Measurements from ENCODE around the gene UNC79. TPM values are rescaled to one million over a fixed set of nuclear protein-coding genes. Genes with fewer than 3 reads are reported as not detected.
"Not testable (repeated sequence)": the region's sequence is repeated elsewhere in the genome, so short reads cannot be mapped to it uniquely, and the experiment has no call there.

UNC79 gene
- total RNA-seq, 1 donor from 2014 or later = 0.18 TPM

- no peak overlapping the region for H3K4me3 ChIP-seq
- ATAC-seq (no peak), DNase-seq (no peak)
- no peaks in the 10 kb centered on the region for H3K36me3 ChIP-seq
- H3K27me3 ChIP-seq (ENCODE audit: low read depth) = no peaks in the 10 kb centered on the region
- H3K9me3 ChIP-seq = no peaks in the 10 kb centered on the region
- no peaks in the 10 kb centered on the region for H3K4me1 ChIP-seq
- no peak overlapping the region for H3K27ac ChIP-seq
- TF ChIP-seq, protein P1, sequence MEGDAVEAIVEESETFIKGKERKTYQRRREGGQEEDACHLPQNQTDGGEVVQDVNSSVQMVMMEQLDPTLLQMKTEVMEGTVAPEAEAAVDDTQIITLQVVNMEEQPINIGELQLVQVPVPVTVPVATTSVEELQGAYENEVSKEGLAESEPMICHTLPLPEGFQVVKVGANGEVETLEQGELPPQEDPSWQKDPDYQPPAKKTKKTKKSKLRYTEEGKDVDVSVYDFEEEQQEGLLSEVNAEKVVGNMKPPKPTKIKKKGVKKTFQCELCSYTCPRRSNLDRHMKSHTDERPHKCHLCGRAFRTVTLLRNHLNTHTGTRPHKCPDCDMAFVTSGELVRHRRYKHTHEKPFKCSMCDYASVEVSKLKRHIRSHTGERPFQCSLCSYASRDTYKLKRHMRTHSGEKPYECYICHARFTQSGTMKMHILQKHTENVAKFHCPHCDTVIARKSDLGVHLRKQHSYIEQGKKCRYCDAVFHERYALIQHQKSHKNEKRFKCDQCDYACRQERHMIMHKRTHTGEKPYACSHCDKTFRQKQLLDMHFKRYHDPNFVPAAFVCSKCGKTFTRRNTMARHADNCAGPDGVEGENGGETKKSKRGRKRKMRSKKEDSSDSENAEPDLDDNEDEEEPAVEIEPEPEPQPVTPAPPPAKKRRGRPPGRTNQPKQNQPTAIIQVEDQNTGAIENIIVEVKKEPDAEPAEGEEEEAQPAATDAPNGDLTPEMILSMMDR (IDR thresholded peaks at IDR 0.05) = no peak
- intact Hi-C loops (cut with DNase I) = no loop called here
These were observed 27.8 kb upstream of the UNC79 start for GRCh38 chr14:93402951-93403350.

GRCh38 chr14:93410021-93410420, 20.7 kb upstream of the UNC79 start:
- Histone ChIP-seq H3K27ac (no peak overlapping the region), H3K9me3 (no peaks in the 10 kb centered on the region), H3K36me3 (no peaks in the 10 kb centered on the region), H3K27me3 (ENCODE audit: low read depth) (no peaks in the 10 kb centered on the region), H3K4me3 (no peak overlapping the region), H3K4me1 (no peaks in the 10 kb centered on the region)
- DNase-seq (no peak), ATAC-seq (no peak)
- TF ChIP-seq, protein P1 (IDR thresholded peaks at IDR 0.05) = no peak
- intact Hi-C loops (cut with DNase I) = no loop called here

DNA sequence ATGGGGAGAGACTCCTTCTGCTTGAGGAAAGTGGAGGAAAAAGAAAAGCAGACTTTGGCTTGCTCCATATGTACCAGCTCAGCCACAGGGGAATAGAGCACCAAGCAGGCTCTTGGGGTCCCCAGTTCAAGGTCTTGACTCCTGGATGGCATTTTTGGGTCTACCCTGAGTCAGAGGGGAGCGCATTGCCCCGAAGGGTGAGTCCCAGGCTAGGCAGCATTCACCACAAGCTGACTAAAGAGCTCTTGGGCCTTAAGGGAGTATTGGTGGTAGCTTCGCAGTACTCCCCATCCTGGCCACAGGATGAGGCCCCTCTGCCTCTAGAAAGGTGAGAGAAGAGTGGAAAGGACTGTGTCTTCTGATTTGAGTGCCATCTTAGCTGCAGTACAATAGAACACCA, 19.8 kb upstream of the UNC79 start:
- intact Hi-C loops (cut with DNase I) = no loop called here
- no peak overlapping the region for H3K4me3 ChIP-seq
- H3K27ac ChIP-seq = no peak overlapping the region
- DNase-seq (no peak), ATAC-seq (no peak)
- no peaks in the 10 kb centered on the region for H3K9me3 ChIP-seq
- H3K36me3 ChIP-seq = no peaks in the 10 kb centered on the region
- TF ChIP-seq, protein P1 (IDR thresholded peaks at IDR 0.05) = no peak
- H3K4me1 ChIP-seq = no peaks in the 10 kb centered on the region
- H3K27me3 ChIP-seq (ENCODE audit: low read depth) = no peaks in the 10 kb centered on the region

DNA sequence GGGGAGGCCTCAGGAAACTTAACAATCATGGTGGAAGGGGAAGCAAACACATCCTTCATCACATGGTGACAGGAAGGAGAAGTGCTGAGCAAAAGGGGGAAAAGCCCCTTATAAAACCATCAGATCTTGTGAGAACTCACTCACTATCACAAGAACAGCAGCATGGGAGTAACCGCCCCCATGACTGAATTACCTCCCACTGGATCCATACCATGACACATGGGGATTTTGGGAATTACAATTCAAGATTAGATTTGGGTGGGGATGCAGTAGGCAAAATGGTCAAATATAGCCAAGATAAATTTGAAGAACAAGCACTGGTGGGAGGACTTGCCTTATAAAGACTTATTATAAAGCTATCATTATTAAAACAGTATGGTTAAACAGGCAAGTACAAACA, 5.6 kb upstream of the UNC79 start:
- H3K4me1 ChIP-seq; DNase-seq; intact Hi-C loops (cut with DNase I); ATAC-seq; H3K36me3 ChIP-seq; H3K4me3 ChIP-seq; H3K27ac ChIP-seq: not testable (repeated sequence)
- Histone ChIP-seq H3K9me3 (peaks cover 24% of the 10 kb centered on the region), H3K27me3 (ENCODE audit: low read depth) (peaks cover 10% of the 10 kb centered on the region)

GRCh38 chr14:93426750-93427149, 4.0 kb upstream of the UNC79 start:
- no peaks in the 10 kb centered on the region for H3K4me1 ChIP-seq
- DNase-seq (no peak), ATAC-seq (no peak)
- H3K27me3 ChIP-seq (ENCODE audit: low read depth) = peaks cover 23% of the 10 kb centered on the region
- H3K4me3 ChIP-seq = no peak overlapping the region
- TF ChIP-seq, protein P1 (IDR thresholded peaks at IDR 0.05) = no peak
- H3K27ac ChIP-seq = no peak overlapping the region
- H3K9me3 ChIP-seq = peaks cover 24% of the 10 kb centered on the region
- no peaks in the 10 kb centered on the region for H3K36me3 ChIP-seq
- intact Hi-C loops (cut with DNase I) = no loop called here

GRCh38 chr14:93431036-93431670, 414 bp downstream of the UNC79 start:
- Histone ChIP-seq H3K4me1 (no peaks in the 10 kb centered on the region), H3K27ac (no peak overlapping the region), H3K9me3 (peaks cover 9% of the 10 kb centered on the region), H3K36me3 (no peaks in the 10 kb centered on the region), H3K27me3 (ENCODE audit: low read depth) (peaks cover 46% of the 10 kb centered on the region), H3K4me3 (no peak overlapping the region)
- intact Hi-C loops (cut with DNase I) = no loop called here
- DNase-seq = no peak
- TF ChIP-seq, protein P1 (IDR thresholded peaks at IDR 0.05) = no peak
- no peak for ATAC-seq

Measured in lower lobe of right lung (tissue), 2 donors.